Right atrium auricular region (tissue), 2 donors: ENCODE results near the gene ASB4. TPM values are rescaled to one million over a fixed set of nuclear protein-coding genes. Genes with fewer than 3 reads are reported as not detected.

ENCODE experiments used
- DNase-seq: peaks from one replicate; pipeline ENCODE4 v3.0.0-alpha.2; 2019; ENCODE audit warnings: low spot score
- H3K27ac ChIP-seq, 2 donors: fragments of 200-600 bp; sonication (generic); 1 replicate in 1 of 2; 2 replicates in 1 of 2; pipeline ENCODE4 v1.5.1; 2016 to 2019
- H3K27me3 ChIP-seq, 2 donors: fragments of 200-600 bp; sonication (generic); one replicate each; pipeline versions ENCODE4 v1.5.1 to v1.6.0; 2017 to 2019
- H3K36me3 ChIP-seq: fragments of 200-600 bp; sonication (generic); one replicate; pipeline ENCODE4 v1.5.1; 2016
- H3K4me1 ChIP-seq, 2 donors: fragments of 200-600 bp; sonication (generic); one replicate each; pipeline versions ENCODE4 v1.5.1 to v1.6.0; 2017 to 2019
- H3K4me3 ChIP-seq, 2 donors: fragments of 200-600 bp; sonication (generic); 1 replicate in 1 of 2; 2 replicates in 1 of 2; pipeline ENCODE4 v1.5.1; 2017 to 2019; ENCODE audit warnings: mild to moderate bottlenecking in 1 of 2, moderate library complexity in 1 of 2
- H3K9me3 ChIP-seq, 2 donors: fragments of 200-600 bp; sonication (generic); one replicate each; pipeline ENCODE4 v1.5.1; 2019
- total RNA-seq, 2 donors: library from RNA; depleted of rRNA; stranded (reverse); fragments of >200 nt; gene quantifications; one replicate each; pipeline ENCODE4 v1.1.0, GENCODE V29; 2016
- TF ChIP-seq, protein P1 (sequence below), 2 donors: fragments of 200-600 bp; sonication (generic); IDR thresholded peaks; one replicate each; pipeline ENCODE4 v1.5.1; 2019; ENCODE audit warnings: antibody characterized with exemption in 2 of 2

The ASB4 gene
- total RNA-seq, 2 donors from 2014 or later: 1.5 to 4.6 TPM

DNA sequence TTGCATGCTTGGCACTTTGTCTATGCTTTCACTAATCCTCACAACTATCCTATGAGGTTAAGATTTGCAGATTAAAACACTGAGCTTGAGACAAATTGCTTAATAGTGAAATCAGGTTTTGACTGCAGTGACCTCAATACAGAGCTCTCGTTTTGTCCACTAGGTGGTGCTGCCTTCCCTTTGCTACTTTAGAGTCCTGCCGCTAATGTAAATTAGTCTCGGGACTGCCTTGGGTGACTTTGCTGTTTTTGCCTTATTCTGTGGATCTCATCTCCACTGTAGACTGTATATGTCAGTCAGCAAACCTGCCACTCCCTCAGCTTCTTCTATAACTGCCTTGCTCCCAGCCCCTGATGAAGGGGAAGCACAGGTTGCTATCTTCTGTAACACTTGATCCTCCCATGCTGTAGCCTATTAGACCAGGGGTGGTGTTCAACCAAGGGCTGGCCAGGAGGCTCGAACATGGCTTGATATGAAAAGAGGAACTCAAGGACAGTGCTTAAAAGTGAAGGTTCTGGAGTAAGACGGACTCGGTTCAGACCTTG lies 26.0 kb downstream of the ASB4 start:
- Histone ChIP-seq H3K36me3 (no peaks in the 10 kb centered on the region), H3K4me3 (no peak overlapping the region), H3K27ac (no peak overlapping the region), H3K27me3 (no peaks in the 10 kb centered on the region), H3K4me1 (peaks cover 0 to 6% of the 10 kb centered on the region in 2 donors), H3K9me3 (no peaks in the 10 kb centered on the region)
- TF ChIP-seq, protein P1, sequence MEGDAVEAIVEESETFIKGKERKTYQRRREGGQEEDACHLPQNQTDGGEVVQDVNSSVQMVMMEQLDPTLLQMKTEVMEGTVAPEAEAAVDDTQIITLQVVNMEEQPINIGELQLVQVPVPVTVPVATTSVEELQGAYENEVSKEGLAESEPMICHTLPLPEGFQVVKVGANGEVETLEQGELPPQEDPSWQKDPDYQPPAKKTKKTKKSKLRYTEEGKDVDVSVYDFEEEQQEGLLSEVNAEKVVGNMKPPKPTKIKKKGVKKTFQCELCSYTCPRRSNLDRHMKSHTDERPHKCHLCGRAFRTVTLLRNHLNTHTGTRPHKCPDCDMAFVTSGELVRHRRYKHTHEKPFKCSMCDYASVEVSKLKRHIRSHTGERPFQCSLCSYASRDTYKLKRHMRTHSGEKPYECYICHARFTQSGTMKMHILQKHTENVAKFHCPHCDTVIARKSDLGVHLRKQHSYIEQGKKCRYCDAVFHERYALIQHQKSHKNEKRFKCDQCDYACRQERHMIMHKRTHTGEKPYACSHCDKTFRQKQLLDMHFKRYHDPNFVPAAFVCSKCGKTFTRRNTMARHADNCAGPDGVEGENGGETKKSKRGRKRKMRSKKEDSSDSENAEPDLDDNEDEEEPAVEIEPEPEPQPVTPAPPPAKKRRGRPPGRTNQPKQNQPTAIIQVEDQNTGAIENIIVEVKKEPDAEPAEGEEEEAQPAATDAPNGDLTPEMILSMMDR (IDR thresholded peaks at IDR 0.05): peak; percentile 79 to 93
- peak; percentile 80 for DNase-seq

DNA sequence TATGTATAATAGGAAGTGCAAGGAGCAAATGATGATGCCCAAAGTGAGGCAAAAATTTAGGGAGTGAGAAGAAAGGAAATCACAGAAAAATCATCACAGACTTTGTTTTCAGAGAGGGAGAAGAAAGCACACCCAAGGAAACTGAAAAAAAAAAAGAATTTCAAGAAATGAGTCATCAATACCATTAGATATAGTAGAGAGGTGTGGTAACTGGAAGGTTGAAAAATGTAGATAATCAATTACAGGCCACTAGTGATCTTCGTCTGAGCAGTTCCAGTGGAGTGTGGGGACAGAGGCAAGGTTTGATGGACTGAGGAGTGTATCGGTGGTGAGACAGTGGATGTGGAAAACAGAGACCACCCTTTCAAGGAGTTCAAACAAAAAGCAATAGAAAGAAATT lies 31.7 kb downstream of the ASB4 start:
- no peaks in the 10 kb centered on the region for H3K27me3 ChIP-seq
- H3K4me3 ChIP-seq: no peak overlapping the region
- H3K4me1 ChIP-seq: no peaks in the 10 kb centered on the region
- no peak overlapping the region for H3K27ac ChIP-seq
- TF ChIP-seq, protein P1 (IDR thresholded peaks at IDR 0.05): no peak
- H3K36me3 ChIP-seq: no peaks in the 10 kb centered on the region
- no peaks in the 10 kb centered on the region for H3K9me3 ChIP-seq
- no peak for DNase-seq

DNA sequence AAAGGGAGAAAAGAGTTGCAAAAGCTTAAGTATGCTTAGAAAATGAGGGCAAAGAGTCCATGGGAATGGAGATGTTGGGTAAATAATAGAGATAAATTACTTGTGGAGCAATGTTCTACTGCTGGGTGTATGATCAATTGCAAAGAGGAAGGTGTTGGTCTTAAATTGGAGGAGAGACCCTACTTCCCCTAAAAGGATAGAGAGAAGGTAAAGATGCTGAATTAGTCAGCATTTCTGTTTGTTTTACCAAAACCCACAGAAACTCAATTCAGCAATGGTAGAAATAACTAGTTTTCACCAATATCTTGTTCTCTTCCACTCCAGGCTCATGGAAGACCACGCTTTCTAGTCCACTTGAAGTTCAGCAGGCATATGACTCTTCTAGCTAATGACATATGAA lies 32.1 kb downstream of the ASB4 start:
- Histone ChIP-seq H3K27me3 (no peaks in the 10 kb centered on the region), H3K9me3 (no peaks in the 10 kb centered on the region), H3K27ac (no peak overlapping the region), H3K4me1 (no peaks in the 10 kb centered on the region), H3K4me3 (no peak overlapping the region), H3K36me3 (no peaks in the 10 kb centered on the region)
- TF ChIP-seq, protein P1 (IDR thresholded peaks at IDR 0.05): no peak
- no peak for DNase-seq

DNA sequence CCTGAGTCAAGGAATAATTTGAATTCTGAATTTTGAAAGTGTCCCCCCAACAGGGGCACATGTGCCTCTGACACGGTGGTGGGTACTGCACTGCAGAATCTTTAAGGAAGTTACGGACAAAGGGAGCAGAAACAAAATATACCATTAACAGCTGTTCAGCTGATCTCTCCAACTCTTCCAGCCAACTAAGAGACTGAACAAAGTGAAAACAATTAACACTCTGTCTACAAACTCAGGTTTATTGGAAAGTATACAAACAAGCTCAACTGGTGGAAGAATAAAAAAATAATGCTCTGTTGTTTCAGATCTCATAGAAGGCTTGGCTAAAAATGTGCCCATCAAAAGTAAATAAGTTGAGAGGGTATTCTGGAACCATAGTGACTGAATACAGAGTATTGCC lies 34.4 kb downstream of the ASB4 start:
- H3K9me3 ChIP-seq: no peaks in the 10 kb centered on the region
- no peak for DNase-seq
- no peaks in the 10 kb centered on the region for H3K36me3 ChIP-seq
- H3K27ac ChIP-seq: no peak overlapping the region
- no peaks in the 10 kb centered on the region for H3K27me3 ChIP-seq
- TF ChIP-seq, protein P1 (IDR thresholded peaks at IDR 0.05): no peak
- no peak overlapping the region for H3K4me3 ChIP-seq
- no peaks in the 10 kb centered on the region for H3K4me1 ChIP-seq

DNA sequence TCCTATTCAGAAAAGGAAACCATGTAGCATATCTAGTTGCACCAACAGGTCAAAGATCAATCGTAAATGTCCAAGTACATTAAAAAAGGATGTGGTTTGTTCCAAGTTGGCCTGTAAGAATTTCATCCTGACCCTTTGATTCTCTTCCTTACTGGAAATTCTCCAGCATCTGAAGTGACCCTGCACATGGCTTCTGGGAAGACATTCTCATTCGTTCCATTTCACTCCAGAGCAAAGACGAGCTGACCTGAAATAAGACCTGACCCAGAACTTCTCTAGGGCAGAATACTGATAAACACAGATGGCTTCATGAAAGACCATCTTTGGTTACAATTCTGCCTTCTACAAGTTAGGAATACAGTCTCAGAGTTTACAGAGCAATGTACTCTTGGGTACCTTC lies 39.8 kb downstream of the ASB4 start:
- no peak for DNase-seq
- Histone ChIP-seq H3K4me1 (no peaks in the 10 kb centered on the region), H3K27ac (no peak overlapping the region), H3K27me3 (no peaks in the 10 kb centered on the region), H3K4me3 (no peak overlapping the region), H3K36me3 (no peaks in the 10 kb centered on the region), H3K9me3 (no peaks in the 10 kb centered on the region)
- TF ChIP-seq, protein P1 (IDR thresholded peaks at IDR 0.05): no peak

DNA sequence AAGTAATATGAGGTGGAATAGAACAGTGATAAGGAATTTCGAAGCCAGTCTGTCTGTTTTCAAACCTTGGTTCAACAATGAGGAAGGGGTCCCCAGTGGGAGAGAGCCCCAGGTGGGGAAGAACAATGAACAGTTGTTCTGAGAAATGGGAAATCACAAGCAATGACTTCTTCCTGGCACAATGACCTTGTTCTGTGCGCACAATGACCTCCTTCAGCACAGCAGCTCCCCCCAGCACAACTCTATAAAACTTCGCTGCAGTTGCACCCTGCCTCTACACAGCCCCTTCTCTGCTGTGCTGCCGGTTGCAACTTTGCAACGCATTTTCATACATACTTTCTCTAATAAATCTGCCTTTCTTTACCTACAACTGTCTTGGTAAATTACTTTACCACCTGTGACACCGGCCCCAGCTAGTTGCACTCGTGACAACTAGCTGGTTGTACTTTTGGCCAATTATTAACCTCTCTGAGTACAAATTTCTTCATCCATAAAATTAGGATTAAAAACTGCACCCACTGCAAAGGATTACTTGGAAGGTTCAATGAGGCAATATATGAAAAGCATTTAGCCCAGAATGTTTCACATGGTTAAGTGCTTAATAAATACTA lies 40.5 kb downstream of the ASB4 start:
- no peak overlapping the region for H3K27ac ChIP-seq
- TF ChIP-seq, protein P1 (IDR thresholded peaks at IDR 0.05): no peak
- no peaks in the 10 kb centered on the region for H3K27me3 ChIP-seq
- H3K4me3 ChIP-seq: no peak overlapping the region
- H3K36me3 ChIP-seq: no peaks in the 10 kb centered on the region
- H3K4me1 ChIP-seq: no peaks in the 10 kb centered on the region
- H3K9me3 ChIP-seq: no peaks in the 10 kb centered on the region
- DNase-seq: no peak
